CD4-positive, alpha-beta T cell treated with Interleukin-21 for 1 hour (primary cell): ENCODE data around the gene PCDH18.
"Not testable (repeated sequence)": the region's sequence is repeated elsewhere in the genome, so short reads cannot be mapped to it uniquely, and the experiment has no call there.

Source experiments
- DNase-seq: peaks from one replicate; pipeline ENCODE4 v3.0.0-alpha.2; 2020

PCDH18 gene

DNA sequence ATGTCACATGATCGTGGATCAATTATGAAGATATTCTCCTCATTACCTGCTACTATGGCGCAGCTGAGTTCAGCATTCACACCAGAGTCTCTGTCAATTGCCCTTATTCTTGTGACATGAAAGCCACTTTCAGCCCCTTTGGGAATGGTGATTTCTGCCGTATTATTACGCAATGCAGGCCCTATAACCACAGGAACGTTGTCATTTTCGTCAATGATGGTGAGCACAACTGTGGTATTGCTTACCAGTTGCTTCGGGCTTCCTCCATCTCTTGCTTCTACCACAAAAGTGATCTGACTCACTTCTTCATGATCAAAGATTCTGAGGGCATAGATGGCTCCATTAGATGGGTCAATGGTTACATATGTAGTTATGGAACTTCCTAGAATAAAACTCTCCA lies 2.1 kb downstream of the PCDH18 start:
- no peak for DNase-seq

DNA sequence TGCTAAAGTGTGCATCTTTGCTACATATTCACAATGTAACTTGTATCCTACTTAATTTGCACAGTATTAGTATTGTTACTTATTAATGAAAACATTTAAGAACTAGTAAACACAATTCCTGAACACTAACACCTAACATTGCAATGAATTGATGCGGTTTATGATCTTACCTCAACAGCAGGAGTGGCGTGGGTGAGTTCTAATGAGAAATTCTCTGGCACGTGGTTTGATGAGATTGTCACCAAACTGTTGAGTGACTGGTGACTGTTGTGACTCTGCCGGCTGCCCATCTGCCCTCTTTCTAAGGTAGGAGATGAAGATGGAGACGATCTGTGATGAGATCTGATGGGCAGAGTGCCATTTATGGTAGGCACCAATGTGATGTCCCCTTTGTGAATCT lies 2.9 kb downstream of the PCDH18 start:
- DNase-seq, result no peak

DNA sequence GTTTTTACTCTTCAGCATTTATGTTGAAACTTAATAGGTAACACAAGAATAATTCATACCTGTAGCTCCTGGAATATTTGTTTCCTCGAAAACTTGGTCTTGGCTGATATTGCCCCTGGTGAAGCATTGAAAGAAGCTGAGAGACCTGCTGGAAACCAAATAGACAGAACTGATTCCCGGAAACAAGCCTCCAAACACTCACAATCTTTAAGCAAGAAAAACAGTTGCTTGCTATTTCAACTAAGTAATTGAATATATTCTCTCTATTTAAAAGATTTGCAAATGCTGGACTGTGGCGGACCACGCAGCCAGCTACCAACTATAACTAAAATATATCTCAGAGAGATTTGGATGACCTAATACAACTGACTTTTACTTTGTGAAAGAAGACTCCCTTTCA lies 3.6 kb downstream of the PCDH18 start:
- DNase-seq, result no peak

DNA sequence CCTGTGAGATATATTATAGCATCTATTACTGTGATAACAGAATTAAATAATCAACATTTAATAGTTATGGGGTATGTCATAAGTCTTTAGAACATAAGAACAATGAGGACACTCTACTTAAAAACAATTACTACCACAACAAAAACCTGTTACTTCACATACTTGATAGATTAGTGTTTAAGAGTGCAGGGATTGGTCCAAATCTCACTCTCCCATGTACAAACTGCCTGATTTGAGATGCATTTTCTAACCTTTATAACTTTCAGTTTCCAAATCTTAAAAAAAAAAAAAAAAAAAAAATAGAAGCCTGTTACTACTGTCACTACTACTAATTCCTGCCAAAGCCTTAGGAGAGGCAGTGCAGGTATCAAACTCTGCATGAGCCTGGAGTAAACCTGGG lies 5.6 kb downstream of the PCDH18 start:
- DNase-seq, result no peak

DNA sequence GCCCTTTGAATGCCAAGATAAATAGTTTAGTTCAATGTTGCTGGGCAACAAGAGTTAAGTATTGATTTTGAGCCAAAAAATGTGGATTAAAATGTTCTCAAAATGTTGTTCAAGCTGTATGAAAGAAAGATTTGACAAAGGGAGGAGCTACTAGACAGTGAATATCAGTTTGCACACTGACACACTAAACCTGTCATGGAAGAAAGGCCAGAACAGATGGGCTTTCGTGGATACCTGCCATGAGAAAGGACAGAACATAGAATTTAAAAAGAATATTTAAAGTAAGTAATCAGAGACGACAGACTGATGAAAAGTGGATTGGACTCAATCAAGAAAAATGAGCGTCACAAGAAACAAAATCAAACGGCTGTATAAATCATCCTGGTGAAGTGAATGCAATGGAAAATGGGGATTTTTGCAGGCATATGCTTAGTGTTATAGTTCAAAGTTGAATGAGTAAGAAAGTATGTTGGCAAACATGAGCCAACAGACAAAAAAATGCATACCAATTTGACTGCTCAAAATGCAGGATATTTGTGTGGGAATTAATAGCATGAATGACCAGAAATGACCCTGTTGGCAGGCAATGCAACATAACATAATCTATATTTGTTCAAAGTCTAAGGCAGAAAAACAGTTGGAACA lies 7.4 kb downstream of the PCDH18 start:
- no peak for DNase-seq

DNA sequence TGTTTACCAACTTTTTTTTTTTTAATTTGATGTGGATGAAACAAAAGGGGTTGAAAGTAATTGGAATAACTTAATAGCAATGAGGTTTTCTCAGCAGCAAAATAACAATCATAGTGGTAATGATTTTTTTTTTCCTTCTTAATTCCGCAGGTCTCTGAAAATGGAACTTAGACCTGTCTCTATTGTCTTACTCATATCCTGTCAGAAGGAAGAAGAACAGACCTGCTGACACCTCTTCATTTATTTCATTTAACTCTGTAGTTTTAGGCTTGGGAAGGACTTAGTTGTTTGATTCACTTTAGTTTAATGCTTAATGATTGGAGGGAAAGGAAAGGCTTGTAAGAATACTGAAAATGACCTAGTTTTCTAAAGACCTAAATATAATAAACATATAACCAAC lies 9.0 kb downstream of the PCDH18 start:
- DNase-seq, result no peak

DNA sequence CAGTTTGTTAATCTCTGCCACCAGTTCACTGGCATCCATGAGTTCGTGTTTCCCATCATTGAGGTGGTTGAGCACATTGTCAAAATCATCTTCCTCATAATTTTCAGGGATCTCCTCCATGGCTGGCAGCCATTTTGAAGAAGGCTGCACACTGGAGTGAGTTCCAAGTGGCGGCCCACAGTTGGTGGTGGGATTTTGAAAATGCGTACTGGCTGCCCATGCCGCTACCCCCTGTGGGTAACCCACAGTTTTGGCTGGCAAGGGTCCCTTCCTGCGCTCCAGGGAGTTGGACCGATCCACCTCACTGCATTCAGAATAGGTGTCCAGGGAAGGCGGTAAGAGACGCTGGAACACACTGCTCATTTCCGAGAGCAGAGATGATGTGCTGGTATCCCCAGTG lies 11.2 kb downstream of the PCDH18 start:
- DNase-seq, result no peak

DNA sequence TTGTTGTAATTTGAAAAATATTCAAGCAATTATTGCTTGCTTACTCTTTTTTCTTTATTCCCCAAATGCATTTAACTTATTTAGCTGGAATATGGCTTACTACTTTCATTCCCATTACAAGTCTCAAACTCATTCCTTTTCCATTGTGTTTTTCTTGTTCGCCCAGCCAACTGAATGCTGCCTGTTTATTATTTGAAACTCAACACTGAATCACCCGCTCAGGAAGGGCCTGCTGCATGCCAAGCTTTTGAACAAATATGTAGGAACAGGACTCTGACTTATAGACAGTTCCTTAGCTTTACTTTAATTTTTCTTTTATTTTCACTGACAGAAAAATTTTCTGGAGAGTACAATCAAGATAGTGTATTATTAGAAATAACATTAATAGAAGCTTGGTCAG lies 12.9 kb downstream of the PCDH18 start:
- no peak for DNase-seq

DNA sequence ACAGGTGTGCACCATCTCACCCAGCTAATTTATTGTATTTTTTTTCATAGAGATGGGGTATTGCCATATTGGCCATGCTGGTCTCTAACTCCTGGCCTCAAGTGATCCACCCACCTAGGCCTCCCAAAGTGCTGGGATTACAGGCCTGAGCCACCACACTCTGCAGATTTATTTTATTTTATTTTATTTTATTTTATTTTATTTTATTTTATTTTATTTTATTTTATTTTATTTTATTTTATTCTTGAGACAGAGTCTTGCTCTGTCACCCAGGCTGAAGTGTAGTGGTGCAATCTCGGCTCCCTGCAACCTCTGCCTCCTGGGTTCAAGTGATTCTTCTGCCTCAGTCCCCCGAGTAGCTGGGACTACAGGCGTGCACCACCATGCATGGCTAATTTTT lies 15.0 kb downstream of the PCDH18 start:
- not testable (repeated sequence) for DNase-seq

DNA sequence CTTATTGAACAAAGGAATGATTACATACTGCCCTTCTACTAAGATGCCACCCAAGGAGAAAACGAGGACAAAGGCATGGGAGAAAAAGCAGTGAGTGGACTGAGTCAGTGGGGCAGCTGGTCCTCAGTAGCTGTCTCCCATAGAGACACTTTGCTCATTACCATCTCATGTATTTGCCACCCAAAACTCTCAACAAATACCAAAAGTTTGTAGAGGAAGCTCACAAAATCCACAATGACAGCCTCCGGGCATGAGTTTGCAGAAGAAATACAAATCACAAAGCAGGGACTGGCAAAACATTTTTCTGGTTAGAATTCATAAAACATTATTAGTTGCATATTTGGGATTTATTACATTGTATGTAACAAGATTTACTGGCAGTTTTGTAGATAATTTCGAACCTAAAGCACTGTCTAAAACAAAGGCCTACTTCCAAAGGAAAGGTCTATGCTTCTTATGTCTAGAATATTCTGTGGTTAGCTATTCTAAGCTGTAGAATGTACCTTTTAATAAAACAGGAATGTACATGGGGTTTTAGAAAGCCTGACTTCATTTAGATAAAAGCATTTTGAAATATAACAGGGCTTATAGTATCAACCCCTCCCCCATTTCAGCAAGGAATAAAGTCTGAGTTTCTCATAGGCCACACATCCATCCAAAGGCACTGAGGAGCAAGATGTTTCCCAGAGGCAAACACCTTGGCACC lies 17.7 kb downstream of the PCDH18 start:
- no peak for DNase-seq

DNA sequence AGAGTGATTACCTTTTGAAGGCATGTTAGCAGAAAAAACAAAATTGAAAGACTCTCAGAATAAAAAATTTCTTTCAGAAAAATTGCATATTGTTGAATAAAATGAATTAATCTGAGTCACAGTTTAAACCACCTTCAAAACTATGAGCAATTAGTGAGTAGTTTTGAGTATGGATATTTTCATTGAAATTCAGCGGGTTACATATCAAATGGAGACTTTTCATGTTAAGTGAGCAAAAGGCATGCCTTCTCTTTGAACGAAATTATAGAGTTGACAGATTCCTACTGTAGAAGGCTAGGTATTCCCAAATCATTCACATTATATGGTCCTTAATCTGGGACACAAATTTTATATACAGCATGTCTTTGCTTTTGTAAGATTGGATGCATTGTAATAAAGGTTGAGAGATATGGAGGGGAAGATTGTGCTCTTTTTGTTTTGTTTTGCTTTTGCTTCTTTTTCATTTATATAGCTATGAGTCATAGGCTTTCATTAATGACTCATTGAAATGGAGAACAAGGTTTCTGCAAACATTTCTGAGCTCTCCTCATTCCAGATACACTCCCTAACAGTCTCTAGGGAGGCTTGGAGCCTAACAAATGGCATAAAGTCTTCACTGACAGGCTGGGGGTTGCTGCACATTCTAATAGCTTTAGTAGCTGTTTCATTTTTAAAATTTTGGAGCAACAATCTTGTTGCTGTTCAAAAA lies 21.6 kb downstream of the PCDH18 start:
- no peak for DNase-seq

DNA sequence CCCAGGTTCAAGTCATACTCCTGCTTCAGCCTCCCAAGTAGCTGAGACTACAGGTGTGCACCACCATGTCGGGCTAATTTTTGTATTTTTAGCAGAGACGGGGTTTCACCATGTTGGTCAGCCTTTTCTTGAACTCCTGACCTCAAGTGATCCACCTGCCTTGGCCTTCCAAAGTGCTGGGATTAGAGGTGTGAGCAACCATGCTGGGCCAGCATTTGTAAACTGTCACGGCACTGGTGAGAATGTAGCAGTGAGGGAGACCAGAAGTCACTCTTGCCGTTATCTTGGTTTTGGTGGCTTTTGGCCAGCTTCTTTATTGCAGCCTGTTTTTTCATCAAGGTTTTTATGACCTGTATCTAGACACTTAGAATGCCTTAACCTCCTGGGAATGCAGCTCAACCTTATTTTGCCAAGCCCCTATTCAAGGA lies 22.4 kb downstream of the PCDH18 start:
- no peak for DNase-seq

DNA sequence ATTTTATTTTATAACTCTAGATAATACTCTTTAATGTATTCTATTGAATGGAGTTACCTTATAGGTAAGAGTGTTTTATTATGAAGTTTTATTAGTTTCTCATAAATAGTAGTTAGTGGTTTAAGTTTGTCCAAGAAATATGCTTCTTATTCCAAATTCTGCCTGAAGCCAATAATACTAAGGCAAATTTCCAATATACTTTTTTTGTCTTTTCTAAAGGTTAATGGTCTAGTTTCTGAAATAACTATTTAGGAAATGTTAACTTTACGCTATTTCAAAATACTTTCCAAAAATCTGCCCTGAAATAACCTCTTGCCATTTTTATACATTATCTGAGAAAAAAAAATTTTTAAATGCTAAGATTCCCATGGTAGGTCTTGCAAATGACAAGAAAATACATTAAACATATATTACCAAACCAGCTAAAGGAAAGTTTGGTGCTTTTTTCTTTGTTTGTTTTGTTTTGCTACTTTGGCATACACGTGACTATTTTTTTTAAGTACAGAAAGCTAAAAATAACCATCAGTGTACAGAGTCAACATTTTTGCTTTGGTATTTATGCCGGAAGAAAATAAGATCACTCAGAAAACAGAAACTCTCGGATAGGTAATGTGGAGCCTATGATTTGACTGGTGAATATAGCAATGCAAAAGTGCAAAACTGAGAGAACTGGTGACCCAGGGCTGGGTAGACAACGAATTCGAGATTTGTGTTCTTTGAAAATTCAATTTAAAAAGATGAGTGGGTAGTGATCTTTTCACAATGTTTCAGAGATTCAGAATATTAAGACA lies 29.8 kb downstream of the PCDH18 start:
- DNase-seq, result no peak

DNA sequence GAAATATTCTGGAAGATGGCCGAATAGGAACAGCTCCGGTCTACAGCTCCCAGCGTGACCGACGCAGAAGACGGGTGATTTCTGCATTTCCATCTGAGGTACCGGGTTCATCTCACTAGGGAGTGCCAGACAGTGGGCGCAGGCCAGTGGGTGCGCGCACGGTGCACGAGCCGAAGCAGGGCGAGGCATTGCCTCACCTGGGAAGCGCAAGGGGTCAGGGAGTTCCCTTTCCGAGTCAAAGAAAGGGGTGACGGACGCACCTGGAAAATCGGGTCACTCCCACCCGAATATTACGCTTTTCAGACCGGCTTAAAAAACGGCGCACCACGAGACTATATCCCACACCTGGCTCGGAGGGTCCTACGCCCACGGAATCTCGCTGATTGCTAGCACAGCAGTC lies 36.0 kb downstream of the PCDH18 start:
- DNase-seq, result not testable (repeated sequence)

DNA sequence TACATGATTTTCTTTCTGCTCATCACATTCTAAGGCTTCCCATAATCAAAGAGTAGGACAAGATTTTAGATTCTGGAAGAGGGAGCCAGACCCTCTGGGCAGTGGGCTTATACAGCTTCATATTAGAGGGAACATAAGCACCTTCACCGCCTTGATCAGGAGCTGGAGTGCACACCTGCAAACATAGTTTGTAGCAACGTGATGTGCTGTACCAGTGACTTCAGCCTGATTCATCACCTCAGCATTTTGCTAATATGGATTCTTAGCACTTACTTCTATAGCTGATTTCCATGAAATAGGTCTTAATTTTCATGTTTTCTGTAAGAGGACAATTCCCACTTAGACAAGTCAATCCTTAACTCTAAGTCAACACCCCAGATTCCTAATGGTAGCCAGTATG lies 36.7 kb downstream of the PCDH18 start:
- no peak for DNase-seq

DNA sequence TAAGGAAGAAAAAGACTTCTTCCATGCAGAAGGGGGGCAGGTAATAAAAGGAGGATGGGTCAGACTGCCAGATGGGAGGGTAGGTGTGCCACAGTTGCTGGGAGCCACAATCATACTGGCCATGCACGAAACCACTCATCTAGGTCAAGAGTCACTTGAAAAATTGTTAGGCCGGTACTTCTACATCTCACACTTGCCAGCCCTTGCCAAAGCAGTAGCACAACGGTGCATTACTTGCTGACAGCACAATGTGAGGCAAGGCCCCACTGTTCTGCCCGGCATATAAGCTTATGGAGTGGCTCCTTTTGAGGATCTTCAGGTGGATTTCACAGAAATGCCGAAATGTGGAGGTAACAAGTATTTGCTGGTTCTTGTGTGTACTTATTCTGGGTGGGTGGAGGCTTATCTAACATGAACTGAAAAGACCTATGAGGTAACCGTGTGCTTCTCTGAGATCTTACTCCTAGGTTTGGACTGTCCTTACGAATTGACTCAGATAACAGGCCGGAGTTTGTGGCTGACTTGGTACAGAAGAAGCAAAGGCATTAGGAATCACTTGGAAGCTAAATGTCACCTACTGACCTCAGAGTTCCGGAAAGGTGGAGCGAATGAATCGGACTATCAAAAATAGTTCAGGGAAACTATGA lies 48.9 kb downstream of the PCDH18 start:
- DNase-seq, result not testable (repeated sequence)

DNA sequence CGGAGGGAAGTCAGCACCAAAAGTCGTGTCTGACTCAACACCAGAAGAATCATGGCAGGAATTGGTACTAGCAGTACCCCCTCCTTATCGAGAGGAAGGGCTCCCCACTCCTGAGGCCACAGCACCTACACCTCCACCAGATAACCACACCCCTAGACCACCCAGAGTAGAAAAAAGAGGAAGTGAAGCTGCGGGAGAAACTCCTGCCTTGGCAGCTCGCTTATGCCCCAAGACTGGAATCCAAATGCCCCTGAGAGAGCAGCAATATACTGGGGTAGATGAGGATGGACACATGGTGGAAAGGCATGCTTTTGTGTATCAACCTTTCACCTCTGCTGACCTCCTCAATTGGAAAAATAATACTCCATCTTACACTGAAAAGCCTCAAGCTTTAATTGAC lies 52.6 kb downstream of the PCDH18 start:
- not testable (repeated sequence) for DNase-seq

DNA sequence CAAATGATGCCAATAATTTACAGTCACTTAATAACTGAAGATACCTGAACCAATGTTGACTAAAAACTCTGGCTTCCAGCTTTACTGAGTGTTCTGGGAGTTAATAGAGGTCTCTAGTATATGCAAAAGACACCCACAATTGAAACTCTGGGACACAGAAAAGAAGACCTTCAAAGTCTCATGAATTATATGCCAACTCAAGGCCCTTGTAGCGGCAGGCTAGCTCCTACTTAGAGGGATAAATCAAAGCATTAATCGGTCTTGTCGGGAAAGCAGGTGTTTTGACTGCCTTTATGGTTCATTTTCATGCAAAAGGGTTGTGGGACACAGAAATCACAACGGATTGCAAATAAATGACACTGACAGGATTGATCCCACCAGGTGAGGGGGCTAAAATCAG lies 55.9 kb downstream of the PCDH18 start:
- DNase-seq, result no peak

DNA sequence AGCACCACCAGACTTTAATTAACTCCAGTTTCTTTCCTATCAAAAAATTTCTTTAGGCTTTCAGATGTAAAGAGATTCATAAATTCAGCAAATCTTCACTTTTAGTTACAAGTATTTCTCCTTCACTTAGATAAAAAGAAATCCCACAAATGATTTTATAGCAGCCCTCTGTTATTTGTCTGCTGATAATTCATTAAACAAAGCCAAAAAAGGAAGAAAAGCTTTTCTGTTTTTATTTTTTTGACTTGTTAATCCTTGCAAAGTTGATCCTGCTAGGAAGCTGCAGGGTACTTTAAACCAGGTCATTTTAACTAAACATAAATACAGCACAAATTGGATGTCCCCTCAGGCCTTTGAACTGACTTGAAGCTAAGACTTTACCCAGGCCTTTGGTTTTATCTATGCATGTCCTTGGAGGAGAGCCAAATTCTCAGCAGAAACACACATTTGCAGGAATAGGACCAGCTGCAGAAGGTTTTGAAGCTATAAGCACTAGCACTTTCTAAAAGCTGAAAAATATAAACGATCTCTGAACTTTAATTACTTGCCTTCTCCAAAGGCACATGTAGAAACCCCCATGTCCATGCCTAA lies 57.5 kb downstream of the PCDH18 start:
- DNase-seq, result no peak

DNA sequence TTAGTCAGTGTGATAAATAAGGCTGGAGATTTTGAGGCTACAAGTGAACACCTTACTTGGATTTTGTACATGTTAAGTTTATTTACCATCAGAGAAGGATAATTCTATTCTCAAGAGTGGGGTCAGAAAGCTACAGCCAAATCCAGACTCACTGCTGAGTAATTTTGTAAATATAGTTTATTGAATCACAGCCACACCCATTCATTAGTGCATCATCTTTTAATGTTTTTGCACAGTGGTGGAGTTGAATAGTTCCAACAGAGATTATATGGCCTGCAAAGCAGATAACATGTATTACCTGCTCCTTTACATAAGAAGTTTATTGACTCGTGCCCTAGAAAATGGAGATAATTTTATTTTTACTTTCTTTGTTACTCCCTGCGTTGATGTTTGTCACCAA lies 60.4 kb downstream of the PCDH18 start:
- no peak for DNase-seq

DNA sequence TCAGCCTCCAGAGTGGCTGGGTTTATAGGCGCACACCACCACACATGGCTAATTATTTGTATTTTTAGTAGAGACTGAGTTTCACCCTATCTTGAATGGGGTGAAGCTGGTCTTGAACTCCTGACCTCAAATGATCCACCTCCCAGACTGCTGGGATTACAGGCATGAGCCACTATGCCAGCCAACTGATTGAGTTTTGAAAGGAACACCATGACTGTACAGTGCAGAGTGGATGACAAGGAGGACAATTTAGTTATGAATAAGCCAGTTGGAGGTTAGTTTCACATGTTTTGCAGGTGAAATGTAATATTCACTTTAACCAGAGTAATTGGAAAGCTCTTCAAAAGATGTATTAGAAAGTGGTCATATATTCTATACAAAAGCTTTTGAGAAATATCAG lies 60.8 kb downstream of the PCDH18 start:
- DNase-seq, result no peak

DNA sequence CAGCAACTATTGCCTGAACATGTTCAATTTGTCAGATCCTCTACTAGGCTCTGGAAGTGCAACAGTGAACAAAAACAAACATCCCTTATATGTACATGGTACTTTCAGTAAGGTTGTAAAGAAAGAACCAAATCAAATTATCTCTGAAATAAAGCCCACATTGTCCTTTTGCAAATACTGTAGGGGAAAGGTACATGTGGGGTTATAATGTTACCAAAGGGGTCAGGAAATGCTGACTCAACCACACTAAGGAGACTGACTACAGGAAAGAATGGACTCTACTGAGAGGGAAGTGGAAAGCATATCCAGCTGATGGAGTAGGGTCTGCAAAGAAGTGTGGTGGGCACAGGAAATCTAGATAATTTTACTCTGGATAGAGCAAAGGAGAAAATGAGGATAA lies 61.5 kb downstream of the PCDH18 start:
- DNase-seq, result no peak
